22Rv1 (cell line): ENCODE measurements around the gene MAP1B.

Source experiments
- H3K27ac ChIP-seq: fragments of 450-650 bp; 2 replicates; pipeline ENCODE4 v1.5.1; 2017
- ZFX ChIP-seq: fragments of 450-650 bp; IDR thresholded peaks from 2 replicates; pipeline ENCODE4 v1.6.1; 2017; ENCODE audit warnings: antibody characterized with exemption, borderline replicate concordance
- TF ChIP-seq, protein P1 (sequence below): fragments of 450-650 bp; IDR thresholded peaks from 2 replicates; pipeline ENCODE4 v1.5.1; 2017; ENCODE audit warnings: mild to moderate bottlenecking

Gene MAP1B

DNA sequence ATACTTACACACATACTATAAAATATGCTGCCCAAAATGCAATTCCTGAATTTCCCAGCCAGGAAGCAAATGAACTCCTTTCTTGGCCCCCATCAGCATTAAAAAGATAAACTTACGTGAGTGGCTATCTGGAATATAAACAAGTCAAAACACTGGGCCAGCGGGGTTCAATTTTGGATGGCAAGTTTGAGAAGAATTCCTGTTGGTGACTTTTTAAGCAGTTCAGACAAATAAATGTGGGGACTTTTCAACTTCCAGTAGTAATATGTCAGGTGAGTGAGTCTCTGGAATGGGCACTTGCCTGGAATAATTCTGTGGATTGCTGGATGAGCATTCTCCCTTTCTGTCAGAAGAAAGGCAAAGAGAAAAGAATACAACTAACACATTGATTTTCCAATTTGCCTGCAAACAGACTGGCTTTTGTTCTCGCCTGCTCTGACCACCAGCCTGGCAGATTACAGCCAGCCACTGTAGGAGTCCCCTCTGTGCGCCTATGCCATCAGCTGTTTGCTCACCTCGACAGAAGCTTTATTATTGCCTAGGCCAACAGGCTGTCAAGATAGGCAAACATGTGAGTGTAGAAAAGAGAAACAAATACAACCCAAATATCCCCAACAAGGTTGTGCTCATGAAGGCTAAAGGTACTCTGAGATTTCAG lies 134.2 kb downstream of the MAP1B start:
- no peak overlapping the region for H3K27ac ChIP-seq
- no peak for TF ChIP-seq ZFX
- TF ChIP-seq, protein P1, sequence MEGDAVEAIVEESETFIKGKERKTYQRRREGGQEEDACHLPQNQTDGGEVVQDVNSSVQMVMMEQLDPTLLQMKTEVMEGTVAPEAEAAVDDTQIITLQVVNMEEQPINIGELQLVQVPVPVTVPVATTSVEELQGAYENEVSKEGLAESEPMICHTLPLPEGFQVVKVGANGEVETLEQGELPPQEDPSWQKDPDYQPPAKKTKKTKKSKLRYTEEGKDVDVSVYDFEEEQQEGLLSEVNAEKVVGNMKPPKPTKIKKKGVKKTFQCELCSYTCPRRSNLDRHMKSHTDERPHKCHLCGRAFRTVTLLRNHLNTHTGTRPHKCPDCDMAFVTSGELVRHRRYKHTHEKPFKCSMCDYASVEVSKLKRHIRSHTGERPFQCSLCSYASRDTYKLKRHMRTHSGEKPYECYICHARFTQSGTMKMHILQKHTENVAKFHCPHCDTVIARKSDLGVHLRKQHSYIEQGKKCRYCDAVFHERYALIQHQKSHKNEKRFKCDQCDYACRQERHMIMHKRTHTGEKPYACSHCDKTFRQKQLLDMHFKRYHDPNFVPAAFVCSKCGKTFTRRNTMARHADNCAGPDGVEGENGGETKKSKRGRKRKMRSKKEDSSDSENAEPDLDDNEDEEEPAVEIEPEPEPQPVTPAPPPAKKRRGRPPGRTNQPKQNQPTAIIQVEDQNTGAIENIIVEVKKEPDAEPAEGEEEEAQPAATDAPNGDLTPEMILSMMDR: no peak

DNA sequence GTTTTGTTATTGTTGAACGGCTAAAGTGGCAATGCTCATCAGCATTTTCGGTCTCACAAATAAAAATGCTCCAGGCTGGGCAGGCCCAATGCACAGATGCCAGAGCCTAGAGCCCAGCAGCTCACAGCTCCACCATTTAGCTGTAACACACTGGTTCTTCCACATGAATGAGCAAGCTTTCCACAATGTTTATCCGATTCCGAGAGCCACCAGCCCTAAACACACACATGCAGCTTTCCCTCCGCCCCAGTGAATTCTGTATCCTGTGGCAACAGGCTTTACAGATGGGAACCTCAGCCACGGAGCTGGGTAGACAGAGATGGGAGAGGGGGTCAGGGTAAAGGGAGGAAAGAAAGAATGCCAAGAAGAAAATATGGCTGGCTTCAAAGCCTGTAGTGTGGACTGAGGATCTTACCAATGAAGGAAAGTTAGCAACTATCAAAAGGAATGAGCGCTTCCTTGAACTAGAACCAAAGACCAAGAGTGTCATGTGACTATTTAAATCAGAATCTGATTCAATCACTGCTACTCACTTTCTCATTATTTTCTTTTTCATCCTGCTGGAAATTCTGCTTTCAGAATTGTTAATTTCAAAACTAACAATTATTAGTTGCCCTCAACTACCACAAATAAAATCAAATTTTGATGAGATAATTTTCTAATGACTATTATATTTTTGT lies 135.7 kb downstream of the MAP1B start:
- no peak overlapping the region for H3K27ac ChIP-seq
- no peak for TF ChIP-seq ZFX
- TF ChIP-seq, protein P1: no peak

DNA sequence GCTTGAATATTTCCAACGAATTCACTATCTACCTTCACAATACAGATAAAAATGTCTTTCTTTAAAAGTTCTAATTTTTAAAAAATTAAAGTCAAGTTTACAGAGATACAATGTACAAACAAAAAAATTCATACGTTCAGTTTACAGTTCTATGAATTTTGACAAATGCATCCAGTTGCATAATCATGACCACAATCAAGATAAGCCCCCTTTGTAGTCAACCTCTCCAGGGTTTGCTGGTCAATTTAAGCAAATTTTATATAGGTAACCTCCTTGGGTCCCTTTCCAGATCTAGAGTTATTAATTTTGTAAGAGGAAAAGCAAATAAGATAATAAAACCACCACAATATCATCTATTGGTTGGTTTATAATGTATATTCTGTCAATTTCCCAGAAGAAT lies 136.4 kb downstream of the MAP1B start:
- no peak overlapping the region for H3K27ac ChIP-seq
- TF ChIP-seq ZFX: no peak
- TF ChIP-seq, protein P1: no peak

GRCh38 chr5:72244862-72245371 lies 137.6 kb downstream of the MAP1B start:
- no peak overlapping the region for H3K27ac ChIP-seq
- TF ChIP-seq, protein P1: peak; percentile 34
- no peak for TF ChIP-seq ZFX

- no peak overlapping the region for H3K27ac ChIP-seq
- no peak for TF ChIP-seq ZFX
- TF ChIP-seq, protein P1: no peak
Measured at GRCh38 chr5:72245546-72245945, 138.3 kb downstream of the MAP1B start.

DNA sequence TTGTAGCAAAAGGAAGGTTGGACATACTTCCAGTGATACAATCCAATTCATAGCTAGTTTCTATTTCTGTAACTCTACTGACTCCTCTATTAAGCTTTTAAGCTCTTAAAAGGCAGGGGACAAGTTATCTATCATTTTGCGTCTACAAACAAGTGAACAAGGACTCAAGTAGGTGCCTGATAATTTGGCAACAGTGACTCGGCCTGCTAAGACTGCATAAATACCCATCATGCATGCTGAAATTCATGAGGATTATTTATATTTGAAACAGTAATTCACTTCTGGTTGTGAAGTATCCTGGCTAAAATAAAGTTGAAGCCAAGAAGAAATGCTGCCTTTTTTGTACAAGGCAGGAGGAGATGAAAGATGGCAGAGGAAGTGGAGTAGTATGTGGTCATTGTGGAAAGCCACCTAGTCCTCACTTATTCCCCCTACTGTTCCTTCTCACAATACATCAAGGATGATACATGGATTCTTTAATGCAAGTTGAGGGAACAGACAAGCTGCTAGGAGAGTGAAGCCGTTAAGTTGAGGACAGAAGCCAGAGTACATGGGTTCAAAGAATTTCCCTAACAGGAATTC lies 138.8 kb downstream of the MAP1B start:
- no peak overlapping the region for H3K27ac ChIP-seq
- TF ChIP-seq, protein P1: no peak
- no peak for TF ChIP-seq ZFX
